Mucosa of descending colon (tissue), 3 donors: ENCODE data around the gene FAM149A. TPM values are rescaled to one million over a fixed set of nuclear protein-coding genes. Genes with fewer than 3 reads are reported as not detected.

Experiments used
- ATAC-seq: fragments of 200-7000 bp; cut with Tn5 transposase; one replicate; pipeline ENCODE4 v1.9.1; 2020; ENCODE audit warnings: mild to moderate bottlenecking, moderate library complexity
- DNase-seq, 3 donors: peaks; one replicate each; pipeline ENCODE4 v3.0.0-alpha.2; 2020
- H3K36me3 ChIP-seq: fragments of 200-600 bp; one replicate; pipeline ENCODE4 v1.8.0; 2021; ENCODE audit warnings: low read depth, mild to moderate bottlenecking
- H3K4me1 ChIP-seq: fragments of 200-600 bp; one replicate; pipeline ENCODE4 v1.8.0; 2021; ENCODE audit warnings: low read depth, mild to moderate bottlenecking
- H3K4me3 ChIP-seq: fragments of 200-600 bp; one replicate; pipeline ENCODE4 v1.8.0; 2021; ENCODE audit warnings: mild to moderate bottlenecking
- H3K9me3 ChIP-seq: fragments of 200-600 bp; one replicate; pipeline ENCODE4 v1.8.0; 2021; ENCODE audit warnings: mild to moderate bottlenecking
- CTCF ChIP-seq: fragments of 200-600 bp; IDR thresholded peaks from one replicate; pipeline ENCODE4 v1.8.0; 2022; ENCODE audit warnings: antibody characterized with exemption, mild to moderate bottlenecking
- intact Hi-C, 2 donors: fragments of 100-400 bp; cut with DNase I in 1 of 2; cut with micrococcal nuclease in 1 of 2; formaldehyde crosslinking; loops; one replicate each; pipeline versions ENCODE4 v1.11.0 to v1.11.1; 2022; cut with DNase I, micrococcal nuclease
- long read RNA-seq, 2 donors: library from polyadenylated mRNA; unstranded; transcript quantifications; one replicate each; pipeline ENCODE4 v2.0.0, GENCODE V29; 2019 to 2021
- total RNA-seq, 3 donors: library from RNA; stranded (reverse); fragmentation: NEBNext Ultra II Directional in 2 of 3; extraction: Animal tissue kit (Norgen Biotek cat#: 25700) in 2 of 3; gene quantifications; one replicate each; pipeline versions ENCODE4 v1.2.1 to v1.2.4, GENCODE V29; 2021 to 2023
- donor health status: DM: no; HTN: no; CAD: no; lungs with moderate emphysema.
- donor health status: DM: no; HTN: no; CAD: no.
- donor health status: DM: no; HTN: yes; CAD: no.

The FAM149A gene
- 10 to 100 TPM; 13.6 to 18.4 (median 16.3) TPM for total RNA-seq
- long read RNA-seq, donor 1, transcript FAM149A-201 (14 exons, 2,708 nt), result major isoform, 8 of 39 reads
- long read RNA-seq, donor 1, partial matches to known transcripts, result 12 of 39 reads
- long read RNA-seq, donor 1, other reads (novel, unspliced or antisense), result 15 of 39 reads
- long read RNA-seq, donor 2, result 0 reads

GRCh38 chr4:186104114-186104889 is at the start of gene FAM149A:
Gene FAM149A, plus strand, starts transcription at chr4:186104704.
- TF ChIP-seq CTCF, result no peak
- ATAC-seq (peak; percentile 92), DNase-seq (peak; percentile 85 to 87 (median 86))
- no peaks in the 10 kb centered on the region for H3K36me3 ChIP-seq
- H3K4me1 ChIP-seq, result peaks cover 6% of the 10 kb centered on the region
- intact Hi-C loops, result no loop called here
- peak within 1 kb of the TSS; percentile 38 for H3K4me3 ChIP-seq
- no peaks in the 10 kb centered on the region for H3K9me3 ChIP-seq

GRCh38 chr4:186058253-186058979 is 46.1 kb upstream of the FAM149A start:
- peak; percentile 38 for ATAC-seq
- H3K4me1 ChIP-seq, result no peaks in the 10 kb centered on the region
- intact Hi-C loops, result no loop called here

DNA sequence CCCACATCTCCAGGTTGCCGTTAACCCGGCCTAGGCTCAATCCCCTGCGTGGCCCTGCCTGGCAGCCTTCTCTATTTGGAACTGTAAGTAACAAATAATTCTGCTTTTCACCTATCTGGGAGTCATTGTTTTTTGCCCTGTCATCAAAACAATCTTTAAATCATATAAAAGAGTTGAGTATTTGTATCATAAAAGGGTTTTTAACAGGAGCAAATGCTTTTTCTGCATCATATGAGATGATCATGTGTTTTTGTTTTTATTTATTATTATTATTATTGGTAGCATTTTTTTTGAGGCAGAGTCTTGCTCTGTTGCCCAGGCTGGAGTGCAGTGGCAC is 45.6 kb upstream of the FAM149A start:
- TF ChIP-seq CTCF, result no peak
- Histone ChIP-seq H3K4me3 (no peak overlapping the region), H3K9me3 (no peaks in the 10 kb centered on the region), H3K36me3 (no peaks in the 10 kb centered on the region), H3K4me1 (no peaks in the 10 kb centered on the region)
- intact Hi-C loops, result no loop called here
- DNase-seq, result no peak
- ATAC-seq, result no peak

More at GRCh38 chr4:186058253-186058979, 46.1 kb upstream of the FAM149A start:
- H3K4me3 ChIP-seq, result no peak overlapping the region
- no peaks in the 10 kb centered on the region for H3K9me3 ChIP-seq
- H3K36me3 ChIP-seq, result no peaks in the 10 kb centered on the region
- no peak for TF ChIP-seq CTCF
- DNase-seq, result no peak

DNA sequence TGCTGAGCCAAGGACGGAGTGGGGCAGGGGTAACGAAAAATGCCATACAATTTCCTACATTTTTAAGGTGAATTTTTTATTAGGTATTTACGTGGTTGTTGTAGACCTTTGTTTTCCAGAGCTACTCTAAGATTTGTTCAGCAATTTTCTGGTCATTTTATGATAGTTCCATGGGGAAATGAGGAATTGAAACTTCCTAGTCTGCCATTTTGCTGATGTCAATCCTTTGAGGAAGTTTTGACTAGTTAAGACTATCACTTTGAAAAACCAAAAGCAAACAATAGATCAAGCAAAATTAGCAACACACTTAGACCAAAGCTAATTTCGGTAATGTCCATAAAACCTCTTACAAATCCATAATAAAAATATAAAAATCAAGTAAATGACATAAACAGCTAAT is 42.6 kb upstream of the FAM149A start:
- intact Hi-C loops, result loop anchor here in 1 of 2 donors (10.0 kb wide), 1 partner anchor 73 kb away; no protein-coding TSS in a partner anchor
- DNase-seq, result no peak

More for the DNA sequence above, 42.6 kb upstream of the FAM149A start:
- no peak for ATAC-seq
- Histone ChIP-seq H3K36me3 (no peaks in the 10 kb centered on the region), H3K9me3 (no peaks in the 10 kb centered on the region), H3K4me3 (no peak overlapping the region), H3K4me1 (no peaks in the 10 kb centered on the region)
- no peak for TF ChIP-seq CTCF
